Liver (tissue), 3 donors: ENCODE data around the gene OTUD1.

Experiments
- CTCF ChIP-seq: fragments of 150-350 bp; IDR thresholded peaks from 2 replicates; pipeline ENCODE4 v1.5.1; 2017; ENCODE audit warnings: improper control_type of control experiment, low read depth, low read length; ENCODE audit not compliant: missing input control
- EGR1 ChIP-seq, 2 donors: IDR thresholded peaks; 2 replicates each; pipeline ENCODE4 v1.6.1; 2016 to 2018; ENCODE audit warnings: antibody characterized with exemption in 2 of 2, low read depth in 2 of 2
- GABPA ChIP-seq, 2 donors: IDR thresholded peaks in 1 of 2; conservative IDR thresholded peaks in 1 of 2; 2 replicates each; pipeline ENCODE4 v1.6.1; 2016; ENCODE audit warnings: antibody characterized with exemption in 2 of 2, mild to moderate bottlenecking in 1 of 2, moderate library complexity in 1 of 2
- HNF4A ChIP-seq, 2 donors: conservative IDR thresholded peaks; 2 replicates each; pipeline ENCODE4 v1.6.1; 2016; ENCODE audit warnings: antibody characterized with exemption in 2 of 2, mild to moderate bottlenecking in 2 of 2
- RAD21 ChIP-seq, 2 donors: IDR thresholded peaks; 2 replicates each; pipeline ENCODE4 v1.6.1; 2016; ENCODE audit warnings: antibody characterized with exemption in 2 of 2, mild to moderate bottlenecking in 2 of 2
- YY1 ChIP-seq: IDR thresholded peaks from 2 replicates; pipeline ENCODE4 v1.6.1; 2016; ENCODE audit warnings: antibody characterized with exemption, mild to moderate bottlenecking
- TF ChIP-seq, protein P1 (sequence below): IDR thresholded peaks from 2 replicates; pipeline ENCODE4 v1.6.1; 2016; ENCODE audit warnings: antibody characterized with exemption
- TF ChIP-seq, protein P2 (sequence below): IDR thresholded peaks from 2 replicates; pipeline ENCODE4 v1.6.1; 2016; ENCODE audit warnings: antibody characterized with exemption
- donor health status: healthy.
- donor health status: healthy.

DNA sequence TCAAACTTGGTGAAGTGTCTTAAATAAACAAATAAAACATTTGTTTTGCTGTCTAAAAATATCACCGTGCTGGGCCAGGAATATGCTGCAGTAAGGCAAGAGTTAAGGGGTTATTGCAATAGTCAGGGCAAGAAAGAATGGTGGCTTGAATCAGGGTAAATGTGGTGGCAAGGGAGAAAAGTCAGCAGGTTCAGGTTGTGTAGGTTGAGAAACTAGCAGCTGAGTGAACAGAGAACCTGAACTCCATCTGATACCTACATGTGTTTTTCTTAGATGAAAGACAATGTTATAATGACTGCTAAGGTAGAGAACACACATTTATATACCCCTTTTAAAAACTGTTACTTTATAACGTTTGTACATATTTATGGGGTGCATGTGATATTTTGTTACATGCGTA lies 28.7 kb downstream of the OTUD1 start:
- TF ChIP-seq, protein P1, sequence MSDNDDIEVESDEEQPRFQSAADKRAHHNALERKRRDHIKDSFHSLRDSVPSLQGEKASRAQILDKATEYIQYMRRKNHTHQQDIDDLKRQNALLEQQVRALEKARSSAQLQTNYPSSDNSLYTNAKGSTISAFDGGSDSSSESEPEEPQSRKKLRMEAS = no peak
- TF ChIP-seq CTCF (no peak), EGR1 (IDR thresholded peaks at IDR 0.05; ENCODE audit: low read depth in 2 of 2) (no peak), RAD21 (IDR thresholded peaks at IDR 0.05) (no peak), HNF4A (conservative IDR thresholded peaks at IDR 0.05) (no peak), GABPA (IDR thresholded peaks at IDR 0.05 in 1 of 2, conservative IDR thresholded peaks at IDR 0.05 in 1 of 2) (no peak), YY1 (no peak)
- TF ChIP-seq, protein P2, sequence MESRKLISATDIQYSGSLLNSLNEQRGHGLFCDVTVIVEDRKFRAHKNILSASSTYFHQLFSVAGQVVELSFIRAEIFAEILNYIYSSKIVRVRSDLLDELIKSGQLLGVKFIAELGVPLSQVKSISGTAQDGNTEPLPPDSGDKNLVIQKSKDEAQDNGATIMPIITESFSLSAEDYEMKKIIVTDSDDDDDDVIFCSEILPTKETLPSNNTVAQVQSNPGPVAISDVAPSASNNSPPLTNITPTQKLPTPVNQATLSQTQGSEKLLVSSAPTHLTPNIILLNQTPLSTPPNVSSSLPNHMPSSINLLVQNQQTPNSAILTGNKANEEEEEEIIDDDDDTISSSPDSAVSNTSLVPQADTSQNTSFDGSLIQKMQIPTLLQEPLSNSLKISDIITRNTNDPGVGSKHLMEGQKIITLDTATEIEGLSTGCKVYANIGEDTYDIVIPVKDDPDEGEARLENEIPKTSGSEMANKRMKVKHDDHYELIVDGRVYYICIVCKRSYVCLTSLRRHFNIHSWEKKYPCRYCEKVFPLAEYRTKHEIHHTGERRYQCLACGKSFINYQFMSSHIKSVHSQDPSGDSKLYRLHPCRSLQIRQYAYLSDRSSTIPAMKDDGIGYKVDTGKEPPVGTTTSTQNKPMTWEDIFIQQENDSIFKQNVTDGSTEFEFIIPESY = no peak
